ENCODE data around the gene LYST. TPM values are rescaled to one million over a fixed set of nuclear protein-coding genes. Genes with fewer than 3 reads are reported as not detected.

The LYST gene
- total and polyA plus RNA-seq, 2 of the 8 experiments (the other 6 are each of a cell fraction or from before 2014, with no cell fraction given) = 0.29 to 0.58 TPM

- TF ChIP-seq MAFK (IDR thresholded peaks at IDR 0.05; ENCODE audit: low read depth, low read length) (no peak), CREB1 (IDR thresholded peaks at IDR 0.05) (no peak), CBX5 (IDR thresholded peaks at IDR 0.05; ENCODE audit: low read depth, low read length) (no peak), CTBP2 (IDR thresholded peaks at IDR 0.05; ENCODE audit: borderline replicate concordance, insufficient read depth, insufficient read length, low read length) (no peak), SIN3A (conservative IDR thresholded peaks at IDR 0.05 in 1 of 2, IDR thresholded peaks at IDR 0.05 in 1 of 2; ENCODE audit: low read depth in 1 of 2, low read length in 2 of 2) (no peak)
These were observed 3.0 kb downstream of the LYST start (continued) for GRCh38 chr1:235863699-235864093.

All from H1 (cell line).